H9 (cell line): ENCODE measurements around the gene PPFIBP2. TPM values are rescaled to one million over a fixed set of nuclear protein-coding genes. Genes with fewer than 3 reads are reported as not detected.

Experiments used
- DNase-seq: peaks from one replicate; pipeline ENCODE4 v3.0.0-alpha.2; 2017
- H2AFZ ChIP-seq: one replicate; pipeline ENCODE4 v1.6.1; 2013; ENCODE audit warnings: mild to moderate bottlenecking, low read length, control low read depth, moderate library complexity
- H2AK5ac ChIP-seq: 2 replicates; pipeline ENCODE4 v1.6.1; 2013; ENCODE audit warnings: low read length, control low read depth, mixed read lengths; ENCODE audit not compliant: insufficient read length
- H2BK120ac ChIP-seq: one replicate; pipeline ENCODE4 v1.6.1; 2013; ENCODE audit warnings: low read depth, mild to moderate bottlenecking, low read length, control low read depth, inconsistent platforms; ENCODE audit not compliant: poor library complexity, severe bottlenecking
- H2BK12ac ChIP-seq: 2 replicates; pipeline ENCODE4 v1.6.1; 2013; ENCODE audit warnings: low read length, control low read depth, mixed read lengths, low read depth; ENCODE audit not compliant: insufficient read length
- H2BK15ac ChIP-seq: 2 replicates; pipeline ENCODE4 v1.6.1; 2013; ENCODE audit warnings: low read depth, low read length, control low read depth
- H2BK20ac ChIP-seq: one replicate; pipeline ENCODE4 v1.6.1; 2013; ENCODE audit warnings: low read depth, mild to moderate bottlenecking, low read length, control low read depth, inconsistent platforms; ENCODE audit not compliant: poor library complexity, severe bottlenecking
- H2BK5ac ChIP-seq: 2 replicates; pipeline ENCODE4 v1.6.1; 2013; ENCODE audit warnings: low read length, control low read depth, mixed read lengths; ENCODE audit not compliant: insufficient read length
- H3K14ac ChIP-seq: 2 replicates; pipeline ENCODE4 v1.6.1; 2013; ENCODE audit warnings: low read length, control low read depth; ENCODE audit not compliant: insufficient read depth
- H3K18ac ChIP-seq: 2 replicates; pipeline ENCODE4 v1.6.1; 2013; ENCODE audit warnings: low read depth, mild to moderate bottlenecking, mixed read lengths, low read length, control low read depth; ENCODE audit not compliant: insufficient read length
- H3K23ac ChIP-seq: 2 replicates; pipeline ENCODE4 v1.6.1; 2013; ENCODE audit warnings: low read length, control low read depth, mixed read lengths, low read depth; ENCODE audit not compliant: insufficient read length
- H3K23me2 ChIP-seq: 2 replicates; pipeline ENCODE4 v1.6.1; 2013; ENCODE audit warnings: low read depth, mild to moderate bottlenecking, mixed read lengths, low read length, control low read depth; ENCODE audit not compliant: insufficient read length, poor library complexity, severe bottlenecking
- H3K27ac ChIP-seq: 2 replicates; pipeline ENCODE4 v1.5.1; 2013; ENCODE audit warnings: low read length, control low read depth, mixed read lengths, low read depth; ENCODE audit not compliant: insufficient read length
- H3K27me3 ChIP-seq: 2 replicates; pipeline ENCODE4 v1.6.1; 2013; ENCODE audit warnings: low read length, control low read depth, inconsistent platforms; ENCODE audit not compliant: insufficient read depth
- H3K4ac ChIP-seq: 2 replicates; pipeline ENCODE4 v1.6.1; 2013; ENCODE audit warnings: low read depth, mild to moderate bottlenecking, control low read depth, inconsistent platforms, low read length, moderate library complexity
- H3K4me1 ChIP-seq: 2 replicates; pipeline ENCODE4 v1.6.1; 2013; ENCODE audit warnings: low read length, control low read depth, inconsistent platforms; ENCODE audit not compliant: insufficient read depth
- H3K4me2 ChIP-seq: 2 replicates; pipeline ENCODE4 v1.6.1; 2013; ENCODE audit warnings: low read length, control low read depth, mixed read lengths; ENCODE audit not compliant: insufficient read length, insufficient read depth
- H3K56ac ChIP-seq: 2 replicates; pipeline ENCODE4 v1.6.1; 2013; ENCODE audit warnings: low read depth, mild to moderate bottlenecking, mixed read lengths, low read length, control low read depth; ENCODE audit not compliant: insufficient read length
- H3K79me1 ChIP-seq: 2 replicates; pipeline ENCODE4 v1.6.1; 2013; ENCODE audit warnings: low read depth, mild to moderate bottlenecking, moderate library complexity, low read length, control low read depth, inconsistent platforms; ENCODE audit not compliant: insufficient read depth, poor library complexity, severe bottlenecking
- H3K79me2 ChIP-seq: 2 replicates; pipeline ENCODE4 v1.6.1; 2013; ENCODE audit warnings: low read length, control low read depth, inconsistent platforms; ENCODE audit not compliant: insufficient read depth
- H3K9ac ChIP-seq: 2 replicates; pipeline ENCODE4 v1.6.1; 2013; ENCODE audit warnings: low read length, control low read depth, mixed read lengths; ENCODE audit not compliant: insufficient read length; ENCODE audit errors: extremely low read depth
- H3K9me3 ChIP-seq: one replicate; pipeline ENCODE4 v1.6.1; 2013; ENCODE audit warnings: low read depth, low read length, inconsistent platforms; ENCODE audit not compliant: control insufficient read depth
- H3T11ph ChIP-seq: one replicate; pipeline ENCODE4 v1.6.1; 2013; ENCODE audit warnings: mild to moderate bottlenecking, low read length, control low read depth, inconsistent platforms
- H4K20me1 ChIP-seq: one replicate; pipeline ENCODE4 v1.6.1; 2013; ENCODE audit not compliant: control insufficient read depth, insufficient read length, insufficient read depth
- H4K5ac ChIP-seq: 2 replicates; pipeline ENCODE4 v1.6.1; 2013; ENCODE audit warnings: low read depth, mild to moderate bottlenecking, mixed read lengths, low read length, control low read depth; ENCODE audit not compliant: insufficient read length
- H4K8ac ChIP-seq: replicated peaks from 2 replicates; pipeline ENCODE4 v1.6.1; 2013; ENCODE audit warnings: low read length, control low read depth, mixed read lengths, low read depth; ENCODE audit not compliant: insufficient read length
- H4K91ac ChIP-seq: 2 replicates; pipeline ENCODE4 v1.6.1; 2013; ENCODE audit warnings: low read depth, mild to moderate bottlenecking, moderate library complexity, mixed read lengths, low read length, control low read depth; ENCODE audit not compliant: insufficient read length
- H3K27ac Mint-ChIP-seq, 3 experiments: 2 replicates in 2 of 3; 3 replicates in 1 of 3; pipeline ENCODE4 v1.8.0; 2020 to 2021; ENCODE audit warnings: mixed read lengths in 3 of 3, mild to moderate bottlenecking in 1 of 3, moderate library complexity in 1 of 3
- H3K27me3 Mint-ChIP-seq: 2 replicates; pipeline ENCODE4 v1.8.0; 2021; ENCODE audit warnings: low read depth, mild to moderate bottlenecking, moderate library complexity, mixed read lengths
- H3K36me3 Mint-ChIP-seq, 3 experiments: 2 replicates in 2 of 3; 3 replicates in 1 of 3; pipeline ENCODE4 v1.8.0; 2020 to 2021; ENCODE audit warnings: low read depth in 3 of 3, mixed read lengths in 3 of 3; ENCODE audit not compliant: insufficient read depth in 1 of 3
- H3K4me1 Mint-ChIP-seq, 2 experiments: 2 replicates each; pipeline ENCODE4 v1.8.0; 2020; ENCODE audit warnings: mixed read lengths in 2 of 2
- H3K4me3 Mint-ChIP-seq, 2 experiments: 2 replicates in 1 of 2; 3 replicates in 1 of 2; pipeline ENCODE4 v1.8.0; 2020 to 2021; ENCODE audit warnings: mild to moderate bottlenecking in 2 of 2, mixed read lengths in 2 of 2, moderate library complexity in 1 of 2
- H3K9me3 Mint-ChIP-seq, 2 experiments: 2 replicates in 1 of 2; 3 replicates in 1 of 2; pipeline ENCODE4 v1.8.0; 2020; ENCODE audit warnings: mild to moderate bottlenecking in 2 of 2, mixed read lengths in 2 of 2, moderate library complexity in 1 of 2
- CTCF ChIP-seq: fragments of 200-600 bp; sonication (generic); conservative IDR thresholded peaks from 3 replicates; pipeline ENCODE4 v1.8.0; 2021; ENCODE audit warnings: antibody characterized with exemption, mild to moderate bottlenecking
- WGBS: extraction: QIAGEN DNeasy Blood & Tissue Kit; methylation state at CpG from one replicate; pipeline ENCODE4 v1.1.7; 2013; ENCODE audit warnings: missing lambda C conversion rate, low lambda C conversion rate, mixed read lengths; ENCODE audit not compliant: insufficient read length; ENCODE audit errors: extremely low coverage; 5-methylcytosine and 5-hydroxymethylcytosine counted together
- total RNA-seq: library from RNA; stranded (reverse); gene quantifications from 2 replicates; pipeline ENCODE4 v1.2.1, GENCODE V29; 2021

The PPFIBP2 gene
- total RNA-seq, 1 experiment from 2014 or later = 8.3 TPM

- H3K27me3 ChIP-seq = no peaks in the 10 kb centered on the region
- H3K27me3 Mint-ChIP-seq = no peaks in the 10 kb centered on the region; the same call in 1 of the 2 replicates
- H2BK120ac ChIP-seq = no peak overlapping the region
- H3K79me2 ChIP-seq = no peaks in the 10 kb centered on the region
- no peaks in the 10 kb centered on the region for H3K36me3 Mint-ChIP-seq
- H3K4me1 Mint-ChIP-seq = peaks cover 4 to 10% of the 10 kb centered on the region in 2 experiments; a peak in 3 of 4 replicates
- H3T11ph ChIP-seq = no peak overlapping the region
- DNase-seq = peak; percentile 44
- no peak overlapping the region for H4K5ac ChIP-seq
- no peak overlapping the region for H3K27ac Mint-ChIP-seq
- H4K8ac ChIP-seq = no peak overlapping the region
- H3K79me1 ChIP-seq = no peaks in the 10 kb centered on the region
- no peak overlapping the region for H3K14ac ChIP-seq
- no peak overlapping the region for H2BK12ac ChIP-seq
- H2AK5ac ChIP-seq = no peak overlapping the region
- no peak overlapping the region for H2BK20ac ChIP-seq
- H2BK5ac ChIP-seq = no peak overlapping the region
- no peak overlapping the region for H3K23ac ChIP-seq
- WGBS = no CpG with 5 or more reads among the region's 8 CpGs
- H3K4me1 ChIP-seq = no peaks in the 10 kb centered on the region
- H3K4me2 ChIP-seq = no peak overlapping the region
- H2AFZ ChIP-seq = no peak overlapping the region
- no peak overlapping the region for H3K56ac ChIP-seq
- H2BK15ac ChIP-seq = no peak overlapping the region
- no peak overlapping the region for H3K4ac ChIP-seq
- H3K27ac ChIP-seq = no peak overlapping the region
- no peaks in the 10 kb centered on the region for H3K9me3 Mint-ChIP-seq
- peak; percentile 63 for TF ChIP-seq CTCF
- H3K4me3 Mint-ChIP-seq = no peak overlapping the region
- H4K91ac ChIP-seq = no peak overlapping the region
- H3K9ac ChIP-seq = no peak overlapping the region
- H3K9me3 ChIP-seq = no peaks in the 10 kb centered on the region
- no peaks in the 10 kb centered on the region for H4K20me1 ChIP-seq
- no peaks in the 10 kb centered on the region for H3K23me2 ChIP-seq
- H3K18ac ChIP-seq = no peak overlapping the region
Measured at GRCh38 chr11:7536100-7536499, 22.3 kb downstream of the PPFIBP2 start.
